H54 (cell line): Measurements from ENCODE around the gene GMDS.

ENCODE experiments used
- DNase-seq: peaks from one replicate; pipeline ENCODE4 v3.0.0; 2011; ENCODE audit warnings: low spot score, mixed read lengths; ENCODE audit not compliant: insufficient read length
- FAIRE-seq: peaks from 3 replicates; lab custom pipeline; 2011; peaks lifted over from hg19 to GRCh38; lab: Jason Lieb, UNC
- POLR2A ChIP-seq: IDR thresholded peaks from 2 replicates; pipeline ENCODE4 v1.6.1; 2011; ENCODE audit warnings: low read depth, mild to moderate bottlenecking, low read length

The GMDS gene

GRCh38 chr6:1605893-1606779 lies 639.3 kb downstream of the GMDS start:
- FAIRE-seq (no peak), DNase-seq (no peak)
- no peak for TF ChIP-seq POLR2A

- no peak for FAIRE-seq
- no peak for TF ChIP-seq POLR2A
- DNase-seq = no peak
Observed at GRCh38 chr6:1605004-1605892, 640.2 kb downstream of the GMDS start.

- peak; percentile 89 for DNase-seq
- FAIRE-seq = no peak
- no peak for TF ChIP-seq POLR2A
Observed at GRCh38 chr6:1604158-1605003, 641.0 kb downstream of the GMDS start.

GRCh38 chr6:1603708-1604107 lies 641.7 kb downstream of the GMDS start:
- DNase-seq = no peak
- no peak for TF ChIP-seq POLR2A
- FAIRE-seq = no peak

GRCh38 chr6:1602049-1602713 lies 643.2 kb downstream of the GMDS start:
- DNase-seq = no peak
- no peak for TF ChIP-seq POLR2A
- no peak for FAIRE-seq

- no peak for FAIRE-seq
- no peak for TF ChIP-seq POLR2A
- DNase-seq = no peak
Observed at GRCh38 chr6:1601158-1602048, 644.0 kb downstream of the GMDS start.

GRCh38 chr6:1600764-1601157 lies 644.6 kb downstream of the GMDS start:
- FAIRE-seq = no peak
- TF ChIP-seq POLR2A = no peak
- DNase-seq = no peak

- FAIRE-seq (no peak), DNase-seq (no peak)
- no peak for TF ChIP-seq POLR2A
Observed at GRCh38 chr6:1600063-1600763, 645.2 kb downstream of the GMDS start.

- no peak for FAIRE-seq
- TF ChIP-seq POLR2A = no peak
- DNase-seq = no peak
Observed at GRCh38 chr6:1599469-1599868, 645.9 kb downstream of the GMDS start.

- FAIRE-seq (no peak), DNase-seq (no peak)
- TF ChIP-seq POLR2A = no peak
Observed at GRCh38 chr6:1598886-1599285, 646.5 kb downstream of the GMDS start.

- no peak for TF ChIP-seq POLR2A
- DNase-seq (no peak), FAIRE-seq (no peak)
Observed at GRCh38 chr6:1598433-1598832, 647.0 kb downstream of the GMDS start.
